ENCODE data around the gene PAK1IP1. TPM values are rescaled to one million over a fixed set of nuclear protein-coding genes. Genes with fewer than 3 reads are reported as not detected.
A peak's percentile ranks its signal among the peaks of the same experiment; 100 is the strongest.
"Not testable (repeated sequence)": the region's sequence is repeated elsewhere in the genome, so short reads cannot be mapped to it uniquely, and the experiment has no call there.

Gene PAK1IP1
- total and polyA plus RNA-seq, 9 donors: 14.4 to 21.3 (median 17.7) TPM

DNA sequence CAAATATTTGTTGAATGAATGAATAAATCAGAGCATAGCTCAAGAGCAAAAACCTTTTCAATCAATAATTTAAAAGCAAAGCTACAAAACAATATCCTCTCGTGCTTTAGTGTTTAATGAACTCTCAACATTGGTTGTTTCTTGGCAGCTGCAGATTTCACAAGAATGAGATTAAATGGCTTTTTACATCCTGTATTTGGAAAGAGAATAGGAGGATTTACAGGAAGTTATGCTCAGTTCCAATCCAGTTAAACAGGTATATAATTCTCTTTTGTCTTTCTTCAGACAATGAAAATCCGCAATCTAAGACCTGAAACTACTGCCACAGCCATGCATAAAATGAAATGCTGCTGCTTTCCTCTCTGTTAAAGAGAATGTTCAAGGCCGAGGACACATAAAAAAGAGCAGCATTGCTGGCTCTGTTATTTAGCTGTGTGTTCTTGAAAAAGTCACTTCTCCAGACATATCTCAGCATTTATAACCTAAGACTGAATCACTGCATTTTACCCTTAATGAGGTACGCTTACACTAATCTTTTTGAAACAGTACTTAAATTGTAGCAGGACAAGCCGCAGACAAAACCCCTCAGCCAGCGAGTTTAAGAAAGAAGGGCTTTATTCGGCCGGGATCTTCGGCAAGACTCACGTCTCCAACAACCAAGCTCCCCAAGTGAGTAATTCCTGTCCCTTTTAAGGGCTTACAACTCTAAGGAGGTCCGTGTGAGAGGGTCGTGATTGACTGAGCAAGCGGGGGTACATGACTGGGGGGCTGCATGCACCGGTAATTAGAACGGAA lies 3.9 kb upstream of the PAK1IP1 start:
- peaks cover 2% of the 10 kb centered on the region for H3K27me3 ChIP-seq (ENCODE audit: control insufficient read depth, insufficient read depth, low read length)

DNA sequence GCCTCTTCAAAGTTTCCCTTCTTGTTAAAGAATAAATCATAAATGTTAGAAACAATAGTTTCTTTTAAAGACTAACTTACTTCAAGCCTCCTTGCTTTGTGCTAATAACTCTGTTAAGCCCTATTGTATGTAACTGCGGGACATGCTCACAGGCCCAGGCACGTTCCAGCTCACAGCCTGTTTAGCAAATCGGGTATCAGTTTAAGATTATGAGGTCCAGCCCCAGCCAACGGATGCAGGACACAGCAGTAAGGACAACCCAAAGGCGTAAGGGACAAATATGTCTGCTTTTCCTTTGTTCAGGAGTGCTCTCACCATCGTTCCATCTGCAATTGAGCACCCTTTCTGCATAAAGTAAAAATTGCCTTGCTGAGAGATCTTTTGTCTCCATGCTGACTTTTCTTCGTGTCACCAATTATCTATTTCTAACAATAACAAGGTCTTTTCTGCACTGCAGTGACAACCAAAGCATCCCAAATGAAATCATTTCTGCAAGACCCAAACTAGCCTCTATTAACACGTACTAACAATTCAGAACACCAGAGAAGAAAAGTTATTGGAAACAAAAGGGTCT lies 1.7 kb upstream of the PAK1IP1 start:
- no peak for DNase-seq
- no peaks in the 10 kb centered on the region for H3K27me3 ChIP-seq (ENCODE audit: control insufficient read depth, insufficient read depth, low read length)
- H3K4me3 ChIP-seq (ENCODE audit: low read length): peak overlapping the region; percentile 77
- no peak overlapping the region for H3K27ac ChIP-seq (ENCODE audit: low read length)
- H3K4me1 ChIP-seq (ENCODE audit: control insufficient read depth, insufficient read depth, low read length): peaks cover 13% of the 10 kb centered on the region
- H3K9me3 ChIP-seq (replicated peaks; ENCODE audit: control insufficient read depth, low read depth, low read length): no peaks in the 10 kb centered on the region
- peaks cover 3% of the 10 kb centered on the region for H3K36me3 ChIP-seq (ENCODE audit: control insufficient read depth, insufficient read depth, low read length)
- 90% methylated on average over 6 of the region's 8 CpGs for WGBS (ENCODE audit: insufficient coverage)

More for the DNA sequence above, 3.9 kb upstream of the PAK1IP1 start:
- no peak for DNase-seq
- no peaks in the 10 kb centered on the region for H3K36me3 ChIP-seq (ENCODE audit: control insufficient read depth, insufficient read depth, low read length)
- H3K4me3 ChIP-seq (ENCODE audit: low read length): no peak overlapping the region
- H3K27ac ChIP-seq (ENCODE audit: low read length): no peak overlapping the region
- WGBS (ENCODE audit: insufficient coverage): 58% methylated on average over 6 of the region's 15 CpGs
- H3K4me1 ChIP-seq (ENCODE audit: control insufficient read depth, insufficient read depth, low read length): peaks cover 12% of the 10 kb centered on the region
- no peaks in the 10 kb centered on the region for H3K9me3 ChIP-seq (replicated peaks; ENCODE audit: control insufficient read depth, low read depth, low read length)

DNA sequence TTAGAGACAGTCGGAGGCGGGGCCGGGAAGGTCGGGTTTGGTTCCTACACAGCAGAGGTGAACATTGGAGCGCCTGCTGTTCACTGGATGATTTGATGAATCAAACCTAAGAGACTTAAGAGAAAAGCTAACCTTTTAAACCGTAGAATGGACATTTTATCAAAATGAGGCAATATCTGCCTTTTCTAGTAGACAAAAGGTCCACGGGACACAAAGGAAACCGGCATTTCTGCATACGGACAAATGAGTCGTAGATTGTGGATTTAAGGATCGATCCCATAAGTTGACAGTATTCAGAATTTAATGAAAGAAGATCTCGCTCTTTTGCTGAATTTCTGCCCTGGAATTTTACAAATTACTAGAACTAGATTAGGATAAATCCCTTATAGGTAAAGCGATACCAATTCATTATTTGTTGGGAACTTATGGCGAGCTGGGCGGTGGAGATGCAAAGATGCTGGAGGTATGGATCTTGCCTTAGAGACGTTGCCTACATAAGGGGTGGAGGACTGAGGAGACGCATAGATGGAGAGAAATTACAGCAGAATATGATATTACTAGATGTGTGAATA lies 400 bp downstream of the PAK1IP1 start:
- Histone ChIP-seq H3K27ac (ENCODE audit: low read length) (peak overlapping the region; percentile 96), H3K36me3 (ENCODE audit: control insufficient read depth, insufficient read depth, low read length) (peaks cover 15% of the 10 kb centered on the region), H3K4me1 (ENCODE audit: control insufficient read depth, insufficient read depth, low read length) (peaks cover 13% of the 10 kb centered on the region), H3K9me3 (replicated peaks; ENCODE audit: control insufficient read depth, low read depth, low read length) (no peaks in the 10 kb centered on the region), H3K27me3 (ENCODE audit: control insufficient read depth, insufficient read depth, low read length) (no peaks in the 10 kb centered on the region), H3K4me3 (ENCODE audit: low read length) (peak overlapping the region; percentile 77)
- no peak for DNase-seq
- WGBS (ENCODE audit: insufficient coverage): 0% methylated on average over 1 of the region's 17 CpGs

GRCh38 chr6:10696655-10697054 lies 1.9 kb downstream of the PAK1IP1 start:
- no peak for DNase-seq
- 100% methylated on average over 3 of the region's 4 CpGs for WGBS (ENCODE audit: insufficient coverage)
- Histone ChIP-seq H3K4me1 (ENCODE audit: control insufficient read depth, insufficient read depth, low read length) (peaks cover 13% of the 10 kb centered on the region), H3K4me3 (ENCODE audit: low read length) (no peak overlapping the region), H3K36me3 (ENCODE audit: control insufficient read depth, insufficient read depth, low read length) (peaks cover 18% of the 10 kb centered on the region), H3K27ac (ENCODE audit: low read length) (no peak overlapping the region), H3K27me3 (ENCODE audit: control insufficient read depth, insufficient read depth, low read length) (no peaks in the 10 kb centered on the region), H3K9me3 (replicated peaks; ENCODE audit: control insufficient read depth, low read depth, low read length) (no peaks in the 10 kb centered on the region)

- no peak for DNase-seq
- Histone ChIP-seq H3K27ac (ENCODE audit: low read length) (no peak overlapping the region), H3K27me3 (ENCODE audit: control insufficient read depth, insufficient read depth, low read length) (no peaks in the 10 kb centered on the region), H3K4me3 (ENCODE audit: low read length) (no peak overlapping the region), H3K4me1 (ENCODE audit: control insufficient read depth, insufficient read depth, low read length) (no peaks in the 10 kb centered on the region), H3K9me3 (replicated peaks; ENCODE audit: control insufficient read depth, low read depth, low read length) (no peaks in the 10 kb centered on the region), H3K36me3 (ENCODE audit: control insufficient read depth, insufficient read depth, low read length) (peaks cover 3% of the 10 kb centered on the region)
- 74% methylated on average over 8 of the region's 8 CpGs for WGBS (ENCODE audit: insufficient coverage)
Measured at GRCh38 chr6:10713962-10714361, 19.2 kb downstream of the PAK1IP1 start.

- H3K4me3 ChIP-seq (ENCODE audit: low read length): peak overlapping the region; percentile 52
- H3K27ac ChIP-seq (ENCODE audit: low read length): no peak overlapping the region
- H3K4me1 ChIP-seq (ENCODE audit: control insufficient read depth, insufficient read depth, low read length): peaks cover 18% of the 10 kb centered on the region
- no peaks in the 10 kb centered on the region for H3K27me3 ChIP-seq (ENCODE audit: control insufficient read depth, insufficient read depth, low read length)
- H3K9me3 ChIP-seq (replicated peaks; ENCODE audit: control insufficient read depth, low read depth, low read length): no peaks in the 10 kb centered on the region
- 87% methylated on average over 7 of the region's 8 CpGs for WGBS (ENCODE audit: insufficient coverage)
- H3K36me3 ChIP-seq (ENCODE audit: control insufficient read depth, insufficient read depth, low read length): peaks cover 2% of the 10 kb centered on the region
- no peak for DNase-seq
Measured at GRCh38 chr6:10719296-10719963, 24.7 kb downstream of the PAK1IP1 start.

- Histone ChIP-seq H3K4me3 (ENCODE audit: low read length) (peak overlapping the region; percentile 52), H3K27ac (ENCODE audit: low read length) (peak overlapping the region; percentile 73), H3K36me3 (ENCODE audit: control insufficient read depth, insufficient read depth, low read length) (peaks cover 7% of the 10 kb centered on the region), H3K27me3 (ENCODE audit: control insufficient read depth, insufficient read depth, low read length) (no peaks in the 10 kb centered on the region), H3K4me1 (ENCODE audit: control insufficient read depth, insufficient read depth, low read length) (peaks cover 23% of the 10 kb centered on the region), H3K9me3 (replicated peaks; ENCODE audit: control insufficient read depth, low read depth, low read length) (no peaks in the 10 kb centered on the region)
- 69% methylated on average over 16 of the region's 21 CpGs for WGBS (ENCODE audit: insufficient coverage)
- peak; percentile 74 for DNase-seq
Measured at GRCh38 chr6:10719964-10720264, 25.1 kb downstream of the PAK1IP1 start.

DNA sequence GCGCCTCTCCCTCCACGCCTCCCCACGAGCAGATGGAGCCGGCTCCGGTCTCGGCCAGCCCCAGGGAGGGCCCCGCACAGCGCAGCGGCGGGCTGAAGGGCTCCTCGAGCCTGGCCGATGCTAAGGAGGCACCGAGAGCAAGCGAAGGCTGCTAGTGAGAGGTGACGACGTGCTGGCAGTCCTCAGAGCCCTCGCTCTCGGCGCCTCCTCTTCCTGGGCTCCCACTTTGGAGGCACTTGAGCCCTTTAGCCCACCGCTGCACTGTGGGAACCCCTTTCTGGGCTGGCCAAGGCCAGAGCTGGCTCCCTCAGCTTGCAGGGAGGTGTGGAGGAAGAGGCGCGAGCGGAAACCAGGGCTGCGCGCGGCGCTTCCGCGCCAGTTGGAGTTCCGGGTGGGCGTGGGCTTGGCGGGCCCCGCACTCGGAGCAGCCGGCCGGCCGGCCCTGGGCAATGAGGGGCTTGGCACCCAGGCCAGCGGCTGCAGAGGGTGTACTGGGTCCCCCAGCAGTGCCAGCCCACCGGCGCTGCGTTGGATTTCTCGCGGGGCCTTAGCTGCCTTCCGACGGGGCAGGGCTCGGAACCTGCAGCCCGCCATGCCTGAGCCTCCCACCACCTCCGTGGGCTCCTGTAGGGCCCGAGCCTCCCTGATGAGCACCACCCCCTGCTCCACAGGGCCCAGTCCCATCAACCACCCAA lies 25.6 kb downstream of the PAK1IP1 start:
- peak; percentile 59 for DNase-seq
- Histone ChIP-seq H3K9me3 (replicated peaks; ENCODE audit: control insufficient read depth, low read depth, low read length) (no peaks in the 10 kb centered on the region), H3K4me1 (ENCODE audit: control insufficient read depth, insufficient read depth, low read length) (peaks cover 23% of the 10 kb centered on the region), H3K36me3 (ENCODE audit: control insufficient read depth, insufficient read depth, low read length) (peaks cover 12% of the 10 kb centered on the region), H3K27me3 (ENCODE audit: control insufficient read depth, insufficient read depth, low read length) (no peaks in the 10 kb centered on the region), H3K4me3 (ENCODE audit: low read length) (peak overlapping the region; percentile 52), H3K27ac (ENCODE audit: low read length) (peak overlapping the region; percentile 73)
- WGBS (ENCODE audit: insufficient coverage): 41% methylated on average over 48 of the region's 49 CpGs

- WGBS (ENCODE audit: insufficient coverage): 64% methylated on average over 10 of the region's 17 CpGs
Measured at GRCh38 chr6:10720960-10721849, 26.4 kb downstream of the PAK1IP1 start.

More at GRCh38 chr6:10720960-10721849, 26.4 kb downstream of the PAK1IP1 start:
- Histone ChIP-seq H3K27ac (ENCODE audit: low read length) (peak overlapping the region; percentile 47), H3K36me3 (ENCODE audit: control insufficient read depth, insufficient read depth, low read length) (peaks cover 19% of the 10 kb centered on the region), H3K4me3 (ENCODE audit: low read length) (peak overlapping the region; percentile 52), H3K4me1 (ENCODE audit: control insufficient read depth, insufficient read depth, low read length) (peaks cover 23% of the 10 kb centered on the region)
- not testable (repeated sequence) for DNase-seq; H3K9me3 ChIP-seq (replicated peaks; ENCODE audit: control insufficient read depth, low read depth, low read length); H3K27me3 ChIP-seq (ENCODE audit: control insufficient read depth, insufficient read depth, low read length)
